Mucosa of rectum (tissue), 2 donors: Measurements from ENCODE around the gene LRRC47.

Experiments used
- H3K27ac ChIP-seq, 2 donors: one replicate each; pipeline ENCODE4 v1.7.0; 2013; ENCODE audit warnings: inconsistent platforms in 2 of 2, low read depth in 2 of 2, low read length in 2 of 2
- H3K27me3 ChIP-seq, 2 donors: one replicate each; pipeline ENCODE4 v1.7.0; 2013; ENCODE audit warnings: low read length in 2 of 2; ENCODE audit not compliant: control insufficient read depth in 2 of 2, insufficient read depth in 2 of 2
- H3K36me3 ChIP-seq, 2 donors: one replicate each; pipeline ENCODE4 v1.7.0; 2013; ENCODE audit warnings: low read length in 2 of 2; ENCODE audit not compliant: control insufficient read depth in 2 of 2, insufficient read depth in 2 of 2
- H3K4me1 ChIP-seq, 2 donors: one replicate each; pipeline ENCODE4 v1.7.0; 2013; ENCODE audit warnings: low read length in 2 of 2, mild to moderate bottlenecking in 1 of 2; ENCODE audit not compliant: control insufficient read depth in 2 of 2, insufficient read depth in 2 of 2
- H3K4me3 ChIP-seq, 2 donors: one replicate each; pipeline ENCODE4 v1.7.0; 2013; ENCODE audit warnings: low read length in 2 of 2
- H3K9ac ChIP-seq, 2 donors: one replicate each; pipeline ENCODE4 v1.7.0; 2013; ENCODE audit warnings: low read length in 2 of 2, low read depth in 1 of 2, mild to moderate bottlenecking in 1 of 2
- H3K9me3 ChIP-seq, 2 donors: one replicate each; pipeline ENCODE4 v1.7.0; 2013; ENCODE audit warnings: low read length in 2 of 2; ENCODE audit not compliant: control insufficient read depth in 2 of 2
- donor health status: healthy.
- donor health status: Normal muscosa, but diverticular disease.

The LRRC47 gene

GRCh38 chr1:3772715-3773571 is 23.4 kb downstream of the LRRC47 start, which contains the start of gene SMIM1:
TSS of gene SMIM1 (plus strand) at chr1:3772749. CDS start at chr1:3775374, 2,625 bp downstream.
- Histone ChIP-seq H3K9ac (peak within 1 kb of the TSS; percentile 17 to 42), H3K27ac (no peak within 1 kb of the TSS), H3K4me1 (peaks cover 15 to 23% of the 10 kb centered on the region in 2 donors), H3K9me3 (no peaks in the 10 kb centered on the region), H3K27me3 (peaks cover 0 to 4% of the 10 kb centered on the region in 2 donors), H3K36me3 (no peaks in the 10 kb centered on the region), H3K4me3 (peak within 1 kb of the TSS; percentile 54 to 61)

GRCh38 chr1:3772027-3772714 is 24.1 kb downstream of the LRRC47 start:
- Histone ChIP-seq H3K9ac (peak overlapping the region; percentile 17 to 42), H3K27me3 (peaks cover 0 to 4% of the 10 kb centered on the region in 2 donors), H3K9me3 (no peaks in the 10 kb centered on the region), H3K27ac (no peak overlapping the region), H3K4me1 (peaks cover 15 to 23% of the 10 kb centered on the region in 2 donors), H3K36me3 (no peaks in the 10 kb centered on the region), H3K4me3 (peak overlapping the region; percentile 49 to 61)

- Histone ChIP-seq H3K4me1 (peaks cover 15 to 23% of the 10 kb centered on the region in 2 donors), H3K27ac (no peak overlapping the region), H3K36me3 (no peaks in the 10 kb centered on the region), H3K9ac (peak overlapping the region in 1 of 2 donors; percentile 42), H3K4me3 (peak overlapping the region; percentile 49 to 61), H3K27me3 (peaks cover 0 to 4% of the 10 kb centered on the region in 2 donors), H3K9me3 (no peaks in the 10 kb centered on the region)
These were observed 24.9 kb downstream of the LRRC47 start for GRCh38 chr1:3771108-3772026.

GRCh38 chr1:3770047-3770765 is 26.1 kb downstream of the LRRC47 start:
- H3K27me3 ChIP-seq, result peaks cover 0 to 4% of the 10 kb centered on the region in 2 donors

GRCh38 chr1:3768811-3769390 is 27.4 kb downstream of the LRRC47 start:
- Histone ChIP-seq H3K27me3 (peaks cover 0 to 4% of the 10 kb centered on the region in 2 donors), H3K9me3 (no peaks in the 10 kb centered on the region), H3K27ac (no peak overlapping the region), H3K4me3 (no peak overlapping the region), H3K4me1 (peaks cover 8 to 9% of the 10 kb centered on the region in 2 donors), H3K36me3 (no peaks in the 10 kb centered on the region), H3K9ac (no peak overlapping the region)

More at GRCh38 chr1:3770047-3770765, 26.1 kb downstream of the LRRC47 start:
- Histone ChIP-seq H3K27ac (no peak overlapping the region), H3K4me1 (peaks cover 9 to 12% of the 10 kb centered on the region in 2 donors), H3K9ac (no peak overlapping the region), H3K4me3 (no peak overlapping the region), H3K9me3 (no peaks in the 10 kb centered on the region), H3K36me3 (no peaks in the 10 kb centered on the region)

- Histone ChIP-seq H3K27ac (no peak overlapping the region), H3K27me3 (peaks cover 0 to 4% of the 10 kb centered on the region in 2 donors), H3K9ac (no peak overlapping the region), H3K36me3 (no peaks in the 10 kb centered on the region), H3K4me1 (peaks cover 8 to 9% of the 10 kb centered on the region in 2 donors), H3K4me3 (no peak overlapping the region), H3K9me3 (no peaks in the 10 kb centered on the region)
These were observed 28.9 kb downstream of the LRRC47 start for GRCh38 chr1:3767328-3767925.

GRCh38 chr1:3763351-3764125 is 32.8 kb downstream of the LRRC47 start:
- Histone ChIP-seq H3K27ac (no peak overlapping the region), H3K4me1 (no peaks in the 10 kb centered on the region), H3K27me3 (peaks cover 0 to 3% of the 10 kb centered on the region in 2 donors)

GRCh38 chr1:3762873-3763228 is 33.4 kb downstream of the LRRC47 start:
- Histone ChIP-seq H3K27ac (no peak overlapping the region), H3K36me3 (no peaks in the 10 kb centered on the region), H3K9me3 (no peaks in the 10 kb centered on the region), H3K9ac (no peak overlapping the region), H3K4me3 (no peak overlapping the region), H3K4me1 (no peaks in the 10 kb centered on the region), H3K27me3 (peaks cover 0 to 3% of the 10 kb centered on the region in 2 donors)

More at GRCh38 chr1:3763351-3764125, 32.8 kb downstream of the LRRC47 start:
- no peak overlapping the region for H3K4me3 ChIP-seq
- H3K36me3 ChIP-seq, result no peaks in the 10 kb centered on the region
- no peaks in the 10 kb centered on the region for H3K9me3 ChIP-seq
- no peak overlapping the region for H3K9ac ChIP-seq
